HG02588 (cell line): ENCODE results near the gene SS18.

Experiments
- ATAC-seq: cut with Tn5 transposase; IDR thresholded peaks from one replicate; pipeline ENCODE4 v1.9.1; 2021; ENCODE audit warnings: mild to moderate bottlenecking, moderate library complexity; ENCODE audit not compliant: unreplicated experiment

The SS18 gene

GRCh38 chr18:26073758-26074157 is 16.7 kb downstream of the SS18 start:
- ATAC-seq = no peak

GRCh38 chr18:26071725-26072124 is 18.7 kb downstream of the SS18 start:
- no peak for ATAC-seq

DNA sequence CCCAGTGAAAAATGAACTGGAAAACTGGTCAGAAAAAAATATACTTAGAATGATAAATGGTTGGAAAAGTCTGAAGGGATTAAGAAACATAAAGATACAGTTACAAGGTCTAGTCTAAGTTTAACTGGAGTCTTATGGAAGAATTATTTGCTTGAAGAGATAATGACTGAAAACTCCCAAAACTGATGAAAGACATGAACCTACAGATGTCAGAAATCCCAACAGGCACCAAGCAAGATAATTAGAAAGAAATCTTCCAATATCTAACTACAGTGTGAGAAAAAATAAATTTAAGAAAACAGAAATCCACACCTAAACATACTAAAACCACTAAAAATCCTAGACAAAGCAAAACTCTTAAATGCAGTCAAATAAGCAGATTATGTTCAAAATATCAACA is 19.4 kb downstream of the SS18 start:
- ATAC-seq = no peak

- no peak for ATAC-seq
Observed at GRCh38 chr18:26059357-26059756, 31.1 kb downstream of the SS18 start.

DNA sequence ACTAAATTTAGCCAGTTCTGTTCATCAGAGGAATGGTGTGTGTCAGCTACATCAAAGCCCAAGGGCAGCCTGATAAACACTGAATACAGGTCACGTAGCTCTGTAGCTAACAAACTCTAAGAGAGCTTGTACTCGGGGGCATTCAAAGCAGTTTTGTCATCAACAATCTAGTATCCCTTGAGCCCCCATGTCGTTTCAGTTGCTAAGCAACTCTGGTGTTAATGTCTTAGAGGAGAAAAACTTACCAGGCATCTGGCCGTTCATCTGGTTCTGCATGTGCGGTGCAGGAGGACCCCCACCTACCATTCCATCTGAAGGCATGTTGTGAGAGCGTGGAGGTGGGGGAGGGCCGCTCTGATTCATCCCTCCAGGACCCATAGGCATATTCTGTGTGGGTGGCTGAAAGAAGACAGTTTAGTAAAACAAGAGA is 33.1 kb downstream of the SS18 start:
- ATAC-seq = no peak

DNA sequence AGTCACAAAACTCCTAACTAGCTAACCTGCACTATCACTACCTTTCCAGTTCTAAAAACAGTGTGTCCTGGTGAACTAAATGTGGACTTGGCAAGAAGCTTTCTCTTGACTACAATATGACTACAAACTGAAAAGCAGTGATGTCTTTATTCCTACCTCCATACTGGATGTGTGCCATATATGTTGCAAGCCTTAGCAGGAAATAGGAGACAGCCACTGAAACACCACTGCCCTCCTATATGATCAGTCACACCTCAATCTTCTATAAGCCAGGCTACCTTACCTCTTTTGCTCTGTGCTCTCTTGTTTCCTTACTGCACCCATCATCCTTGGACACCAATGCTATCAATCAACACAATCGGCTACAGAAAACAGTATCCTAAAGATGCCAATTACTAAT is 34.1 kb downstream of the SS18 start:
- ATAC-seq = no peak

GRCh38 chr18:26052505-26052904 is 37.9 kb downstream of the SS18 start:
- ATAC-seq = no peak

GRCh38 chr18:26051843-26052242 is 38.6 kb downstream of the SS18 start:
- ATAC-seq = no peak

DNA sequence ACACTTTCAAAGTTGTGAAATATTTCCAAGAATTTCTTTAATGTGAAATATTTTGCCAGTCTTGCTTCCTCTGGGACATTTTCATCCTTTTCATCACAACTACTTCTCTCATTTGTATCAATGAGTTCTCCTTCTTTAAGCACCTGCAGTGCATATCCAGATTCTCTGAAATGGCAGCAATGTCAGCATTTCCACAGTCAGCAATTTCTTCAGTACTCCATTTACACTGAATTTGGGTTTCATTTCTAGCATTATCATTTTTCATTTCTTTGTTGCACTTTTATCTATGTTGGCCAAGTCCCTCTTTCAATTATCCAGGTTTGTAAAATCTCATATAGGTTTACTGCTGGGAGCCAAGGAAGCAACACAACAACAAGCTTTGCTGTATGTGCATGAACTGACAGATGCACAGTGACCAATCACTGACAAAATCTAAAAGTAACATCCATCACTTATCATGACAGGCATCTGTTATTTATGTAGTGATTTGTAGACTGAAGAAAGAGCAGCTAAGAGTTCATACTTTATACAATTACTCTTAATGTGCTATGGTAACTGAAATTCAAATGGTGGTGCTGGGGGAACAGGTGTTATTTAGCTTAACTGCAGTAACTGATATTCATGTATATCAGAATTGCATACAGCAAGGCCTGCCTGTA is 43.9 kb downstream of the SS18 start:
- no peak for ATAC-seq

GRCh38 chr18:26044807-26045206 is 45.6 kb downstream of the SS18 start:
- no peak for ATAC-seq

- no peak for ATAC-seq
Observed at GRCh38 chr18:26040051-26040656, 50.3 kb downstream of the SS18 start.

DNA sequence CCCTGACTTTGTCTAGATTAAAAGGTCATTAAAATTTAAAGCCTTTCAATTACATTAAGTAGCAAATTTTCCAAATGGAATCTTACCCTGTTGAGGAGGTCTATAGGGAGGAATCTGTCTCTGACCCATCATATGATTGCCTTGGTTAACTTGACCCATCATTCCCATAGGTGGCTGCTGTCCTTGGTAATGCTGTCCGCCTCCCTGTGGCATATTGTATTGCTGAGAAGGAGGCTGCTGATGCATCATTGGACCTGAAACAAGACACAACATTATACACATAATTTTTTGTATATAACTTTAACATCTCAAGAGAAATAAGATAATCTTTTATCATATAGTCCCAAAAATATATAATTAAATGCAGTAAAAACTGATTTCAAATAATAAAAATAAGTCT is 51.2 kb downstream of the SS18 start:
- no peak for ATAC-seq

DNA sequence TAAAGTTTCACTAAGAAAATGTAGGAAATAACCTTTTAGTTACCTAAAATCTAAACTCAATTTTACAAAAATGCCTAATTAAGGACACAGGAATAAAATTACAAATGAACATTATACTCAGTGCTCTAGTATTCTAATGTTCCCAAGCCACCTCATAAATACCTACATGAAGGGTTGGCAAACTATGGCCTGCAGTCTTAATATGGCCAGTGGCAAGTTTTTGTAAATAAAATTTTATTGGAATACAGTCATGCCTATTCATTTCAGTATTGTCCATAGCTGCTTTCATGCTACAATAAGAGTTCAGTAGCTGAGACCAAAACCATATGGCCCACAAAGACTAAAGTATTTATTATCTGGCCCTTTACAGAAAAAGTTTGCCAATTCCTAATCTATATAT is 53.8 kb downstream of the SS18 start:
- ATAC-seq = no peak

GRCh38 chr18:26034850-26035497 is 55.4 kb downstream of the SS18 start:
- ATAC-seq = no peak

DNA sequence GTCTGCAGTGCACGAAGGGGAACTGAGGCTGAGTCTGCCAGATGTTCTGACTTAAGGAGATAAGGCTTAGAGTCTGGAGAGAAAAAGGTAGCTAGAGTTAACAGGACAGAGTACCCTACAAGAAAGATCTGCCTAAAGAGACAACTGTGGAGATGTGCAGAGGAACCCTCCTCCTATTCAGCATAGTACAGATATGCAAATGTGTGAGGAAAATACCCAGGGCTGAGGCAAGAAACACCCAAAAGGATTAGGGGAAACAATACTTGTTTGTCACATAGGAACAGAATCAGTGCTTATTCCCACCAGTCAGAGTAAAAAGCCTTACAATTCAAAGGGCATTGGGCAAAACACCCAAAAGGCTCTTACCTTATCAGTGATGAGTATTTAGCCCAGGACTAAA is 67.8 kb downstream of the SS18 start:
- ATAC-seq = no peak

GRCh38 chr18:26021061-26021754 is 69.2 kb downstream of the SS18 start:
- ATAC-seq = no peak

DNA sequence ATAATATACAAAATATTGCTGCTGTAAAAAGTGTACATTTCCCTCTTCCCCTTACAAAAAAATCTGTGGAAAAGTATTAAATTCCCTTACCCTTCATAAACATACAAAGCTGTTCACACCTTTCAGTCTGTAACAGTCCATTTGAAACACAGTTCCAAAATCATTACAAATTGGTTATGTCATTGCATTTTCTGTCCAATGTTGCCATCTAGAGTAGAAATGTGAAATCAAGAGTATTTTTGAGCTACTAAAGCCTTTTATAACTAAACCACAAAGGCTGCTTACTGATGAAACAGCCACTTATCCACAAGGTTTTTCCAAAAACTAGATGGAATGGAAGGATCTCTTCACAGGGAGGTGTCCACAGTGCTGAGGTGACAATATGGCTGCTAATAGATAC is 72.5 kb downstream of the SS18 start:
- no peak for ATAC-seq

DNA sequence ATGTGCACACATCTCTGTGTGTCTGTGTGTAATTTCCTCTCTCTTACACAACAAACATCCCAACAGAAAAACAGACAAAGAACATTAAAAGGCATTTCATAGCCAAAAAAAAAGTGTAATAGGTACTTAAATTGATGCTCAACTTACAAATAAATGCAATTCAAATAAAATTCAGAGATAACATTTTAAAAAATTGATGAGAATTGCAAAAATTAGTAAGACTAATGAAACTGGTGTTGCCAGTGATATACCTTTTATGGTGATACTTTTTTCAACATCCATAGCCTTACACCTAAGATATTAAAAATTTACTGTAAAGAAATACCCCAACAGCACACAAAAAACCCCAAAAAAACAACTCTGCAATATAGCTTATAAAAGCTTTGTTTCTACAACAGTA is 76.0 kb downstream of the SS18 start:
- no peak for ATAC-seq

DNA sequence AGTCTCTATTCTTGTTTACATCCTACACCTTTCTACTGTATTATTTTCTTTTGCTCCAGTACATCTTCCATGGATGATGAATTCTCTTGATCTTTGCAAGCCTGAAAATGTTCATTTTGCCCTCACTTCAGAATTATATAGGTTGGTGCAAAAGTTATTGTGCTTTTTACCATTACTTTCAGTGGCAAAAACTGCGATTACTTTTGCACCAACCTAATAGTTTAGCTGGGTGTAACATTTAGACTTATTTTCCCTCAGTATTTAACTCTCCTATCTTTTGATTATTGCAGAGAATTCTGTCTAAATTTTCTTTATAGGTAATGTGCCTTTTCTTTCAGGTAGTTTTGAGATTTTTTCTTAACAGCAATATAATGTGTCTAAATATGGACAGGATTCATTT is 81.8 kb downstream of the SS18 start:
- ATAC-seq = no peak

GRCh38 chr18:26008096-26008495 is 82.3 kb downstream of the SS18 start:
- ATAC-seq = no peak

- ATAC-seq = no peak
Observed at GRCh38 chr18:26005950-26006349, 84.5 kb downstream of the SS18 start.

DNA sequence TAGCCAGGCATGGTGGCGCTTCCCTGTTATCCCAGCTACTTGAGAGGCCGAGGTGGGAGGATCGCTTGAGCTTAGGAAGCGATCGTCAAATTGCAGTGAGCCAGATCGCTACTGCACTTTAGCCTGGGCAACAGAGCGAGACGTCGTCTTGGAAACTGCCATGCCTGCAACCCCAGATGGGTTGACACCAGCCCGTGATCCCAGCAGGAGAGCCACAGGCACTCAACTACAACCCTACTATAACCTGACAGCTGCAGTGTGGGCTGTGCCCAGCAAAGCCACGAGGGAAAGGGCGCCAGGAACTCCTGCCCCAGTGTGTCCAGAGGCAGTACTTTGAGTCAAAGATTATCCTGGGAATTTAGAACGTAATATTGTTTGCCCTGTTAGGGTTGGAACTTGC is 85.6 kb downstream of the SS18 start:
- ATAC-seq = no peak
